Mesodermal cell (in vitro differentiated cells): Measurements from ENCODE around the gene NPHP3.

Source experiments
- H3K27ac ChIP-seq: 2 replicates; pipeline ENCODE4 v1.7.0; 2013; ENCODE audit warnings: mild to moderate bottlenecking, low read depth, low read length, moderate library complexity; ENCODE audit not compliant: severe bottlenecking
- H3K36me3 ChIP-seq: 2 replicates; pipeline ENCODE4 v1.7.1; 2013; ENCODE audit warnings: mild to moderate bottlenecking, low read length, moderate library complexity; ENCODE audit not compliant: control insufficient read depth, insufficient read depth
- H3K4me1 ChIP-seq: one replicate; pipeline ENCODE4 v1.7.1; 2013; ENCODE audit warnings: mild to moderate bottlenecking, low read length; ENCODE audit not compliant: insufficient read depth, control insufficient read depth, poor library complexity, severe bottlenecking
- H3K4me3 ChIP-seq: 2 replicates; pipeline ENCODE4 v1.7.0; 2013; ENCODE audit warnings: low read length, control low read depth, mild to moderate bottlenecking; ENCODE audit not compliant: insufficient read depth, poor library complexity, severe bottlenecking; ENCODE audit errors: extremely low read depth
- H3K9me3 ChIP-seq: 2 replicates; pipeline ENCODE4 v1.7.1; 2013; ENCODE audit warnings: mild to moderate bottlenecking, low read length, moderate library complexity; ENCODE audit not compliant: control insufficient read depth
- WGBS, 2 experiments: methylation state at CpG; one replicate each; pipeline ENCODE4 v1.1.5; 2013; ENCODE audit warnings: missing lambda C conversion rate in 2 of 2; ENCODE audit not compliant: insufficient coverage in 2 of 2; 5-methylcytosine and 5-hydroxymethylcytosine counted together

The NPHP3 gene

DNA sequence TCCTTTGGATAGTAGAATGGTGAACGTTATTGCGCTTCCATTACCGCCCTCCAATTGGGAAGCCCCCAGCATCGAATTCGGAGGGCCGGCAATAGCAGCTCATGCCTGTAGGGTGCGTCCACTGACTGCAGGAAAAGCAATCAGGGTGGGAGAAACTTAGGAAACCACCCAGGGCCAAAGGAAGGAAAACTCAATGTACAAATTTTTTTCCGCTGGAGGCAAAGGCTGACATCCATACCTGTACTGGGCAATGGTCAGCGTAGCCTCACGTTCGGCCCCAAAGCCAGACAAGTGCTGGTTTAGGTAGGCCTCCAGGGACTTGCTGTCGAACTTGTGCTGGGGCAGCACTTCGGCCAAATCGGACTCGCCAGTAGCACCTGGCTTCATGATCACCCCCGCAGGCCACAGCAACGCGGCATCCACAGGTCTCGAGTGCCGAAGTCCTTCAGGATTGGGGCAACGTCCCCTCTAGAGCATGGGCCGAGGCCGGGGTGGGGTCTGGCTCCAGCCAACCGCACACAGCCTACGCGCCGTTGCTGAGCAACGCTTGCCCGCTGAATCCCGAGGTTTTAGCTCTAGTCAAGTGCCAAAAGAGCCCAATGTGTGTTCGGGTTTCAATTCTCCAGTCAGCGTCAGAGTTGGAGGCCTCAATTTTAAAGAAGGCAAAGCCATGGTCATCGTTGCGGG is 62.7 kb downstream of the NPHP3 start, which contains the start of gene ACAD11:
ACAD11 (minus strand) TSS at position 445 of the 687 bp plus-strand sequence; CDS start at position 387, 58 bp downstream.
- Histone ChIP-seq H3K27ac (peak within 1 kb of the TSS; percentile 86), H3K36me3 (no peaks in the 10 kb centered on the region), H3K4me1 (peaks cover 6% of the 10 kb centered on the region), H3K9me3 (no peaks in the 10 kb centered on the region), H3K4me3 (peak within 1 kb of the TSS; percentile 82)
- WGBS, 2 experiments = 1% methylated on average over 28 to 30 of the region's 34 CpGs

DNA sequence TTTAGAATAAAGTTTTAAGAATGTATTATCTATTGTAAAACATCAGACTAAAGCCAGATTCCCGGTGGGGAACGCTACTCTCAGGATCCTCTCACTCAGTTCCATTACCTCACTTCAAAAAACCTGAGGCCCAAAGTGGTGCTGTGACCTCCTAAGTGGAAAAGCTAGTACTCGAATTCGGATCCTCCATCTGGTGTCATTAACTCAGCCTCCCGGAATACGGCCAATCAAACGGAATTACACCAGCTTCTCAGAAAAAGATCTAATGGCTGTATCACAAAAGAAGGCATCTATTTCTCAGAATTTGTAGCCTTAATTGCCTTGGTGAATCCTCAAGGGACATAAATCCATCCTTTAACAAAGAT is 63.2 kb downstream of the NPHP3 start:
- no peaks in the 10 kb centered on the region for H3K36me3 ChIP-seq
- H3K9me3 ChIP-seq = no peaks in the 10 kb centered on the region
- H3K27ac ChIP-seq = no peak overlapping the region
- H3K4me1 ChIP-seq = peaks cover 6% of the 10 kb centered on the region
- peak overlapping the region; percentile 82 for H3K4me3 ChIP-seq
- 39 to 40% methylated on average over 3 to 5 of the region's 7 CpGs for WGBS, 2 experiments

DNA sequence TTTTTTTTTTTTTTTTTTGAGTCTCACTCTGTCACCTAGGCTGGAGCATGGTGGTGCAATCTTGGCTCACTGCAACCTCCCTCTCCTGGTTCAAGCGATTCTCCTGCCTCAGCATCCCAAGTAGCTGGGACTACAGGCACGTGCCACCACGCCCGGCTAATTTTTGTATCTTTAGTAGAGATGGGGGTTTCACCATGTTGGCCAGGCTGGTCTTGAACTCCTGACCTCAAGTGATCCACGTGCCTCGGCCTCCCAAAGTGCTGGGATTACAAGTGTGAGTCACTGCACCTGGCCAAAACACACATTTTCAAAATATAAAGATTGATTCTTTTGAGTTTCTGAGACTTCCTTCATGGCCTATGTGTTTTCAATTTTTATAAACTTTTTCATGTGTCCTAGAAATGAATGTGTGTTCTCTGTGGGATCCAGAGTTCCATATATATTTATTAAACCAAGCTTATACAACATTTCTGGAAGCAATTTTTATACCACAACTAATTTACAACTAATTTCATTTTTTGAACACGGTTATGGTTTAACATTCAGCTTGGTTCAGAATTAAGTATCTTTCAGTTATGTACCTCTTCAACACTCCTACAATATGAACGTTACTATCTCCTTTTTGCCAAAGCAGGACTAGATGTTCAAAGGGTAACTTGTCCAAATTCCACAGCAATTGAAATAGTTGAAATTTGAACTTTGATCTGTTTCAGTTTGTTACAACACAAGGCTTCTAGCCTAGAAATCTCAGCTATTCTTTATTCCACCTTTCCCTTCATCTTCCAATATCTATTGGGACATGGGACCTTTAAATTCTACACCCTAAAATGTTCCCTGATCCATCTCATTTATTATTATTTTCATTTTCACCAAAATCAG is 64.1 kb downstream of the NPHP3 start:
- Histone ChIP-seq H3K9me3 (no peaks in the 10 kb centered on the region), H3K4me3 (no peak overlapping the region), H3K27ac (no peak overlapping the region), H3K4me1 (peaks cover 6% of the 10 kb centered on the region), H3K36me3 (no peaks in the 10 kb centered on the region)
- 80 to 88% methylated on average over 1 of the region's 8 CpGs for WGBS, 2 experiments

DNA sequence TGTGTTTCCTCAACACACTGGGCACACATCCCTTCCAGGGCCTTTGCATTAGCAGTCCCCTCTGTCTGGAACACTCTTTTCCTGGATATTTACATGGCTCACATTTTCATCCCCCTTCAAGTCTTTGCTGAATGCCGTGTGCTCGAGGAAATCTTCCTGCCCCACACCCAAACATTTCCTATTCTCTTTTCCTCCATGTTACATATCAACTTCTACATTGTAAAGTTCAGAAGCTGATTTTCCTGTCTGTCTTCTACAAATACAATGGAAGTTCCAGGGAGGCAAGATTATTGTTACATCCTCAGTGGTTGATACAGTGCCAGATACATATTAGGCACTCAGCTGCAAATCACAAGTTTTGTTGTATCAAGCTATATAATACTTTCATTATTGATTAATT is 66.7 kb downstream of the NPHP3 start:
- 95 to 100% methylated on average over 2 of the region's 2 CpGs for WGBS, 2 experiments
- H3K9me3 ChIP-seq = no peaks in the 10 kb centered on the region
- no peaks in the 10 kb centered on the region for H3K36me3 ChIP-seq
- no peak overlapping the region for H3K4me3 ChIP-seq
- H3K27ac ChIP-seq = no peak overlapping the region
- no peaks in the 10 kb centered on the region for H3K4me1 ChIP-seq

DNA sequence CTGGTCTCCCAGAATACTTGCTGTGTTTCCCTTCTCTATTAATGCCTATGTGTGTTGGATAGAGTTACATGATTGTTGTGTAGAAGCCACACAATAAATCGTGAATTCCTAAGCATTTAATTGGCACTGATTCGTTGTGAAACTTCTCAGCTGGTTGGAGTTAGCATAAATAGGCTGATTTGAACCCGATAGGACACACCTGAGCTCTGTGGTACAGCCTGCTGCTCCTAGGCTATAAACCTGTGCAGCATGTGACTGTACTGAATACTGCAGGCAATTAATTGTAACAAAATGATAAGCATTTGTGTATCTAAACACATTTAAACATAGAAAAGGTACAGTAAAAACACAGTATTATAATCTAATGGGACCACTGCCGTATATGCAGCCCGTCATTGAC is 67.5 kb downstream of the NPHP3 start:
- H3K27ac ChIP-seq = no peak overlapping the region
- H3K4me3 ChIP-seq = no peak overlapping the region
- no peaks in the 10 kb centered on the region for H3K4me1 ChIP-seq
- 88 to 95% methylated on average over 5 of the region's 5 CpGs for WGBS, 2 experiments
- no peaks in the 10 kb centered on the region for H3K9me3 ChIP-seq
- H3K36me3 ChIP-seq = no peaks in the 10 kb centered on the region

DNA sequence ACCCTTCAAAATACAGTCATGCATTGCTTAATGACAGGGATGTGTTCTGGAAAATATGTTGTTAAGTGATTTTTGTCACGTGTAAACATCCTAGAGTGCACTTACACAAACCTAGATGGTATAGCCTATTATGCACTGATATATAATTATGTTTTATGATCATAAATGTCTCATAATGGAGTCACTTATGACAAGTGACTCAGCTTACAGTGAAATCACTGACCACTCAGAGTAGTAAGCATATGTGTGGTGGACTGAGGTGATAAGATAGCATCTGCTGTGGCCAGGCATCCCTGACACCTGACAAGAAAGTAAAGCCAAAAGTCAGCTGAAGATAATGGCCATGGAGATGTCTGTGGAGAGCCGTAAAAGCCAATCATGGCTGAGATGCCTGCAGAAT is 68.0 kb downstream of the NPHP3 start:
- Histone ChIP-seq H3K4me3 (no peak overlapping the region), H3K9me3 (no peaks in the 10 kb centered on the region), H3K27ac (no peak overlapping the region), H3K36me3 (no peaks in the 10 kb centered on the region), H3K4me1 (no peaks in the 10 kb centered on the region)
- 78 to 100% methylated on average over 1 of the region's 2 CpGs for WGBS, 2 experiments

DNA sequence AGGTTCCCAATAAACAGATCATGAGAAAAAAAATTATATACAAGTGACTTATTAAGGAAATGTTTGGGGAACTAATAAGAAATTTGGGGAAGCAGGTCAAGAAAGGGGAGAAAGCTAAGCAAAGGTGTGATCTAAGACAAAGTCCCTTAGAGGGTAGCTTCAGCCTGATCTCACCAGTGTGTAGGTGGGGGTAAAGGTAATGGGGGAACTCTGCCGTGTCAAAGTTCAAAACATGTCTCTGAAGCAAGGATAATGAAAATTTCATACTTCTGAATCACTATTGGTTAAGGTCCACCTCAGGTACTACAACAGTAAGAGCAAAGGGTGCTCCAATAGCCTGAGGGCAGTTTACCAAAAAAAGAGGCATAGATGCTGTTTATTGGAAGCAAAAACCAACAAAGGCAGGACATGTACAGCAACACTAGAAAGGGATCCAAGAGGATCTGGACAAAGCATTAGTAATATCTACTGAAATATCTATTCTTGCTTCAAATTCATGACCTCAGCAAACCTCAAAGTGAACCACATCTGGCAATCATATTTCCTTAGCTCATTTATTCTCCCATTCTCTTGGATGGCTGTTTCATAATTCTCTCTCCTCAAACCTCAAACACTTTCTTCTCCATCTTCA is 69.5 kb downstream of the NPHP3 start:
- H3K9me3 ChIP-seq = no peaks in the 10 kb centered on the region
- no peaks in the 10 kb centered on the region for H3K4me1 ChIP-seq
- WGBS, 2 experiments = 67 to 80% methylated on average over 1 of the region's 1 CpG
- H3K36me3 ChIP-seq = no peaks in the 10 kb centered on the region
- H3K4me3 ChIP-seq = no peak overlapping the region
- no peak overlapping the region for H3K27ac ChIP-seq

DNA sequence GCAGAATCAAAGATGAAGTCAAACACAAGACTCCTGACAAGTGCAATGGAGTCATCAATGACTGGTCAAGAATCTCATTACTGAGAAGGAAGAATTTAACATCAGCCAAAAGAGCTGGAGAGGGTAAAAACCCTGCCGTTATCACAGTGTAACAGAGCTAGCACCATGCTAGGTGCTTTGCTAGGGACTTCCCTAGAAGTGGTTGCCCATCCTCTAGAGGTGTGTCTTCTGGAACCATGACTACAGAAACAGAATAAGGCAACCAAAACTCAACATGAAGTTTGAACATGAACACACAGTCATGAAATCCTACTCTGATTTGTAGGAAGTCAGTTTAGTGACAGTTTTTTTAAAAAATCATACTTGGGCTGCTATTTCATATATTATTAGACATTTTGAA is 72.1 kb downstream of the NPHP3 start:
- no peaks in the 10 kb centered on the region for H3K9me3 ChIP-seq
- peaks cover 2% of the 10 kb centered on the region for H3K4me1 ChIP-seq
- no peak overlapping the region for H3K27ac ChIP-seq
- no peak overlapping the region for H3K4me3 ChIP-seq
- WGBS, 2 experiments = 67 to 80% methylated on average over 1 of the region's 1 CpG
- no peaks in the 10 kb centered on the region for H3K36me3 ChIP-seq

DNA sequence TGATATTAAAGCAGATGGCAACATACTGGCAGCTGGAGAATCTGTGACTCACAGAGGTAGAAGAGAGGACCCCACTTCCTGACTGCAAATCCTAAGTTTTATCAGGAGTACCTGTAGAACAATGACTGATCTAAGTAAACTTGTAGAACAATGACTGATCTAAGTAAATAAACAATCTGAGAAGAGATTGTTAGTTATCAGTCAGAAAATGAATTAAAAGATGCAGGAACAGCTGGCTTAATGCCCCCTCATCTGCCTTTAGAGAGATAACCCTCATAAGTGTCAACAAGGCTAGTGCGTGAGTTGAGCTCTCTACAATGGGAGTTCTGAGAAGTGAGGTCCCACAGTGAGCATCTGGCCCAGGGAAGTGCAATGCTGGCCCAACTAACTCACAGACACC is 77.2 kb downstream of the NPHP3 start:
- Histone ChIP-seq H3K4me3 (no peak overlapping the region), H3K9me3 (no peaks in the 10 kb centered on the region), H3K4me1 (peaks cover 2% of the 10 kb centered on the region), H3K36me3 (no peaks in the 10 kb centered on the region), H3K27ac (no peak overlapping the region)
- WGBS, 2 experiments = 89 to 100% methylated on average over 1 of the region's 1 CpG

DNA sequence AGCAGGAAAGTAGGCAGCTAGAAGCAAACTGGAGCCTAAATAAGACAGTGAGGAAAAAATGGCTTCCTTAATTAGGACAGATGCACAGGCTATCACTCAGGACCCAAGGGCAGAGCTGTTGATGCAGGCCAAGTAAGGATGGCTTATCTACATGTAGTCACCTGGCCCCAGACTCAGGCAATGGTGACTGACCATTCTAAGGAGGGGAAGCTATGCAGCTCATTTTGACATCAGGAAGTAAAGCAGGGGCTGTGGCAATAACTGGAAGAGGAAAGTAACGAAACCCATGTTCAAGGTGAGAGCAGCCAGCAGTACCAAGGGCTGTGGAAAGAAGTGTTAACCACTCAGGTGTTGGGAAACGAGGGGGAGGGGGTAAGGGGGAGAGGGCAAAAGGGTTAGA is 78.8 kb downstream of the NPHP3 start:
- no peaks in the 10 kb centered on the region for H3K36me3 ChIP-seq
- peaks cover 9% of the 10 kb centered on the region for H3K4me1 ChIP-seq
- no peak overlapping the region for H3K27ac ChIP-seq
- no peak overlapping the region for H3K4me3 ChIP-seq
- H3K9me3 ChIP-seq = no peaks in the 10 kb centered on the region
- 72 to 87% methylated on average over 2 of the region's 2 CpGs for WGBS, 2 experiments

DNA sequence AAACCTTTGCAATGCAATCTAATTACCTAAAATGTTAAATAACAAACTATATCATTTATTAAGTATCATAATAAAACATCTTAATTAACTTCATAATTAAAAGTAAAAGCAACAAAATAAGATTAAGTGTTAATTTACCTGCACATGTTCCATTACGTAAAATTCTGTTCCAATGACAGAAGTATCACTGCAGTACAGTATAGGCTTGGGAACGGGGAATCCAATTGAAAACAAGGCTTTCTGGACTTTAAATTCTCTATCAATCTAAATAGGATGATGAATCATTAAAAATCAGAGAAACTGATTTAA is 79.7 kb downstream of the NPHP3 start:
- no peak overlapping the region for H3K27ac ChIP-seq
- no peaks in the 10 kb centered on the region for H3K9me3 ChIP-seq
- H3K36me3 ChIP-seq = no peaks in the 10 kb centered on the region
- H3K4me3 ChIP-seq = no peak overlapping the region
- H3K4me1 ChIP-seq = peaks cover 16% of the 10 kb centered on the region
- no CpG with 5 or more reads among the region's 2 CpGs for WGBS, 2 experiments
